ENCODE data around the gene ABCB8.

ABCB8 gene

DNA sequence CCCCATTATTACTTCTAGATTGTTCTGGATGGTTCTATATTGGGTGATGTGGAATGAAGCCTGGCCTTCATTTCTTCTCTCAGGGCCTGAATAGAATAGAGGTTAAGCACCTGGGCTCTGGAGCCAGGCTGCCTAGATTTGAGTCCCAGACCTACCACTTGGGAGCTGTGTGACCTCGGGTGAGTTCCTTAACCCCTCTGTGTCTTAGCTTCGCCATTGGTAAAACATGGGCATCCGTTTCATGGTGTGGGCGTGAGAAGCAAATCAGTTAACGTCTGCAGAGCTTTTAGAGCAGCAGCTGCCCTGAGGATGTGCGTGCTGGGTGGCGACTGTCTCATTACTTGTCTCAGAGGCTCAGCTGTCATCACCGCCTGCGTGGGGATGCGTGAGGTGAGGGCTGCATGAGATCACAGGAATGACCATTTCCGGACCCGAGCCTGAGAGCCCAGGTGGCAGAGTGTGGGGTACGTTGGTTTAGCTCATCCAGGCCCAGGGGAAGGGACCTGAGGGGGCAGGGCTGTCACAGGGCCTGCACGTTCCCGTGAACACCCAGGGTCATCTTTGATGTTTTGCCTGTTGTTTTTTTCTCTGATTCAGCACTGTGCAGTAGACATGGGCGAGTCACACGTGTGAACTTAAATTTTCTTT, 67.7 kb downstream of the ABCB8 start:
- Mint-ChIP-seq H3K4me3 (no peak overlapping the region), H3K4me1 (peaks cover 2% of the 10 kb centered on the region), H3K27ac (no peak overlapping the region), H3K9me3 (no peaks in the 10 kb centered on the region), H3K36me3 (no peaks in the 10 kb centered on the region), H3K27me3 (no peaks in the 10 kb centered on the region)
- no peak for ATAC-seq (ENCODE audit: low read depth)
- DNase-seq (ENCODE audit: low spot score in 2 of 2): no peak
